Mucosa of descending colon (tissue), 3 donors: Measurements from ENCODE around the gene KLHL30. TPM values are rescaled to one million over a fixed set of nuclear protein-coding genes. Genes with fewer than 3 reads are reported as not detected.

Source experiments
- ATAC-seq: fragments of 200-7000 bp; cut with Tn5 transposase; one replicate; pipeline ENCODE4 v1.9.1; 2020; ENCODE audit warnings: mild to moderate bottlenecking, moderate library complexity
- DNase-seq, 3 donors: peaks; one replicate each; pipeline ENCODE4 v3.0.0-alpha.2; 2020
- H3K36me3 ChIP-seq: fragments of 200-600 bp; one replicate; pipeline ENCODE4 v1.8.0; 2021; ENCODE audit warnings: low read depth, mild to moderate bottlenecking
- H3K4me1 ChIP-seq: fragments of 200-600 bp; one replicate; pipeline ENCODE4 v1.8.0; 2021; ENCODE audit warnings: low read depth, mild to moderate bottlenecking
- H3K4me3 ChIP-seq: fragments of 200-600 bp; one replicate; pipeline ENCODE4 v1.8.0; 2021; ENCODE audit warnings: mild to moderate bottlenecking
- H3K9me3 ChIP-seq: fragments of 200-600 bp; one replicate; pipeline ENCODE4 v1.8.0; 2021; ENCODE audit warnings: mild to moderate bottlenecking
- CTCF ChIP-seq: fragments of 200-600 bp; IDR thresholded peaks from one replicate; pipeline ENCODE4 v1.8.0; 2022; ENCODE audit warnings: antibody characterized with exemption, mild to moderate bottlenecking
- intact Hi-C, 2 donors: fragments of 100-400 bp; cut with DNase I in 1 of 2; cut with micrococcal nuclease in 1 of 2; formaldehyde crosslinking; loops; one replicate each; pipeline versions ENCODE4 v1.11.0 to v1.11.1; 2022; cut with DNase I, micrococcal nuclease
- total RNA-seq, 3 donors: library from RNA; stranded (reverse); fragmentation: NEBNext Ultra II Directional in 2 of 3; extraction: Animal tissue kit (Norgen Biotek cat#: 25700) in 2 of 3; gene quantifications; one replicate each; pipeline versions ENCODE4 v1.2.1 to v1.2.4, GENCODE V29; 2021 to 2023
- donor health status: DM: no; HTN: no; CAD: no; lungs with moderate emphysema.
- donor health status: DM: no; HTN: no; CAD: no.
- donor health status: DM: no; HTN: yes; CAD: no.

The KLHL30 gene
- total RNA-seq, 3 donors from 2014 or later: 0.17 to 1.1 (median 0.24) TPM

GRCh38 chr2:238104691-238105371, 33.6 kb upstream of the KLHL30 start:
- no peaks in the 10 kb centered on the region for H3K9me3 ChIP-seq
- intact Hi-C loops: no loop called here
- peaks cover 10% of the 10 kb centered on the region for H3K4me1 ChIP-seq
- no peak overlapping the region for H3K4me3 ChIP-seq
- no peaks in the 10 kb centered on the region for H3K36me3 ChIP-seq
- TF ChIP-seq CTCF: no peak
- ATAC-seq: no peak
- no peak for DNase-seq

GRCh38 chr2:238105506-238106338, 32.7 kb upstream of the KLHL30 start:
- H3K4me1 ChIP-seq: peaks cover 10% of the 10 kb centered on the region
- intact Hi-C loops: no loop called here
- H3K9me3 ChIP-seq: no peaks in the 10 kb centered on the region
- no peaks in the 10 kb centered on the region for H3K36me3 ChIP-seq
- no peak for TF ChIP-seq CTCF
- DNase-seq: no peak
- no peak for ATAC-seq
- H3K4me3 ChIP-seq: no peak overlapping the region

- H3K4me3 ChIP-seq: no peak overlapping the region
- ATAC-seq: no peak
- H3K9me3 ChIP-seq: no peaks in the 10 kb centered on the region
- no peak for DNase-seq
- intact Hi-C loops: no loop called here
- H3K4me1 ChIP-seq: peaks cover 10% of the 10 kb centered on the region
- TF ChIP-seq CTCF: no peak
- no peaks in the 10 kb centered on the region for H3K36me3 ChIP-seq
Observed at GRCh38 chr2:238106339-238106697, 32.1 kb upstream of the KLHL30 start.

- Histone ChIP-seq H3K36me3 (no peaks in the 10 kb centered on the region), H3K9me3 (no peaks in the 10 kb centered on the region), H3K4me1 (peaks cover 10% of the 10 kb centered on the region), H3K4me3 (no peak overlapping the region)
- intact Hi-C loops: no loop called here
- DNase-seq (peak; percentile 62 to 65 (median 62)), ATAC-seq (peak; percentile 63)
- peak; percentile 12 for TF ChIP-seq CTCF
Observed at GRCh38 chr2:238106698-238107524, 31.6 kb upstream of the KLHL30 start.

- H3K4me3 ChIP-seq: no peak overlapping the region
- ATAC-seq (peak; percentile 92), DNase-seq (peak; percentile 66 to 73 (median 71))
- TF ChIP-seq CTCF: no peak
- intact Hi-C loops: no loop called here
- H3K36me3 ChIP-seq: no peaks in the 10 kb centered on the region
- H3K9me3 ChIP-seq: no peaks in the 10 kb centered on the region
- peaks cover 10% of the 10 kb centered on the region for H3K4me1 ChIP-seq
Observed at GRCh38 chr2:238107525-238108422, 30.7 kb upstream of the KLHL30 start.
